NCI-H82 treated with DMSO at 0.1 percent for 48 hours (cell line): ENCODE measurements around the gene PROSER2.
"Not testable (repeated sequence)": the region's sequence is repeated elsewhere in the genome, so short reads cannot be mapped to it uniquely, and the experiment has no call there.

Source experiments
- DNase-seq: peaks from one replicate; lab custom pipeline; 2025; ENCODE audit not compliant: unreplicated experiment; lab: John Stamatoyannopoulos, UW

Gene PROSER2

GRCh38 chr10:11882646-11883375, 59.7 kb downstream of the PROSER2 start:
- DNase-seq: no peak

- DNase-seq: no peak
These were observed 61.7 kb downstream of the PROSER2 start for GRCh38 chr10:11884706-11885423.

- DNase-seq: no peak
These were observed 62.4 kb downstream of the PROSER2 start for GRCh38 chr10:11885437-11886137.

DNA sequence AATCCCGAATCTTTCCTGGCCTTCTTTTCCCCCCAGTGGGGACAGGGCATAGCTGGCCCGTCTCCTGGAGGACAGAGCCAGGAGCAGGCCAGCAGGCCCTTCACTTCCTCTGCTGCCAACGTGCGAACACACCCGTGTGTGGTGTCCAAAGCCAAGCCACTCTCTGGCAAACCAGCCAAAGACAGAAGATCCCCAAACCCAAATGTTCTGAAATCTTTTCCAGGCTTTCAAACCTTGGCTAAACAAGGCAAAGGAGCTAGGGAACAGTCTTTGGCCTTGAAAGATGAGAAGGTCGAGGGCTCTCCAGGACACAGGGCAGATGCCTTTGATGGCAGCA, 63.0 kb downstream of the PROSER2 start:
- no peak for DNase-seq

GRCh38 chr10:11886851-11887250, 63.7 kb downstream of the PROSER2 start:
- DNase-seq: no peak

DNA sequence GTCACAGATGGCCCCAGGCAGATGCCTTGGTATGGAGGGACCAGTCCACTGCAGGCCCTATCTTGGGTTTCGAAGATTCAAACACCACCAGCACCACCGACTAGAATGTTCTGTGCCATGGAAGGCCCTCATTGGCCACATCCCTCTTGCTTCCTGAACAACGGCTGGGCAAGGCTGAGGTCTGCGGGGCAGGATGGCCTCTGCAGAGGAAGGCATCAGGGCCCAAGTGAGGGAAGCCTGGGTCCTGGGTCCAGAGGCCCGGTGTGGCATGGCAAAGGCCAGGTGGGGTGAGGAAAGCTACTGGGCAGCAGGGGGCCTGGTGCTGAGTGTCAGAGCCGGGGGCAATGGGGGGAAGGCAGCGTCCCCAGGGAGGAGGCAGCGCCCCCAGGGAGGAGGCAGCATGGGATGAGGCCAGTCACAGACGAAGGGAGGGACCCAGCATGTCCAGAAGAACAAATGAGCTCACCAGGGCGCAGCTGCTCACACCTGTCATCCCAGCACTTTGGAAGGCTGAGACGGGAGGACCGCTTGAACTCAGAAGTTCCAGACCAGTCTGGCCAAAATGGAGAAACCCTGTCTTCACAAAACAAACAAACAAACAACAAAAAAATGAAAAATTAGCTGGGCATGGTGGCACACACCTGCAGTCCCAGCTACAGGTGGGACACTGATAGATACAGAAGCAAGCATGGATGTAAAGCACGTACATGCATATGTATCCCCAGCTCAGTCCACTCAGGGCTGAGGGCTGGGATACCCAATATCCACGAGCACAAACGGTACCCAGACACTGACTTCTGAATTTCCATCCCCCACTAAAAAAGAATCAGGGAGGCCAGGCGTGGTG, 64.4 kb downstream of the PROSER2 start:
- no peak for DNase-seq

DNA sequence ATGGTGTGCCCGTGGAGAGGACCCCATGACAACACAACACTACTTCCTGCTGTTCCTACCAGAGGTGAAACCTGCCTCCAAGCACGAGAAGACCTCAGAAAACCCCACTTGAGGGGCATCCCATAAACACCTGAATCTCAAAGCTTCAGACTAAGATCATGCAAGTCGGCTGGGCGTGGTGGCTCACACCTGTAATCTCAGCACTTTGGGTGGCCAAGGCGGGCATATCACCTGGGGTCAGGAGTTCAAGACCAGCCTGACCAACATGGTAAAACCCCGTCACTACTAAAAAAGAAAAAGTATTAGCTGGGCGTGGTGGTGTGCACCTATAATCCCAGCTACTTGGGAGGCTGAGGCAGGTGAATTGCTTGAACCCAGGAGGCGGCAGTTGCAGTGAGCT, 66.1 kb downstream of the PROSER2 start:
- DNase-seq: not testable (repeated sequence)

DNA sequence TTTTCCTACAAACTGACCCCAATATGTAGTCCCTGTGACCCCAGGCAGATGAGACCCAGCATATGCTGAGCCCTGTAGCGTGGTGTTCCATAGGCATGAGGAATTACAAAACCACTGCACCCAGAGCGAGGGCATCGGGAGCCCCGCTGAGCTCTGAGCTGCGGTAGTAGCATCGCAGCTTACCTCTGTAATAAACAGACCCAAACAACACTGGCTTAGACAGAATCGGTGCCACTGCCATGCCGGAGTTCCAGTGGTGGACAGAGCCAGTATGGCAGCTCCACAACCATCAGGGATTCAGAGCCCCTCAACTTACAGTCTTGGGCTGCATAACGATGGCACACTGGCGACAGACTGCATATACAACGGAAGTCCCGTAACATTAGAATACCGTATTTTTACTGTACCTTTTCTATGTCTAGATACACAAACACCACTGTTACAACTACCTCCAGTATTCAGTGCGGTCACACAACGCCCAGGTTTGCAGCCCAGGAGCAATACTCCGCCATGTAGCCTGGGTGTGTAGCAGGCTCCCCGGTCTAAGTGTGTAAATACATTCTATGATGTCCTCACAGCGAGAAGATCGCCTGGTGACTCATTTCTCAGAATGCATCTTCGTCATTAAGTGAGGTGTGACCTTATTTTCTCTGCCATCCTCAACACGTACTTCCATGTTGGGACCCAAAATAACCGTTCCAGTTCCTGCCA, 68.8 kb downstream of the PROSER2 start:
- no peak for DNase-seq

DNA sequence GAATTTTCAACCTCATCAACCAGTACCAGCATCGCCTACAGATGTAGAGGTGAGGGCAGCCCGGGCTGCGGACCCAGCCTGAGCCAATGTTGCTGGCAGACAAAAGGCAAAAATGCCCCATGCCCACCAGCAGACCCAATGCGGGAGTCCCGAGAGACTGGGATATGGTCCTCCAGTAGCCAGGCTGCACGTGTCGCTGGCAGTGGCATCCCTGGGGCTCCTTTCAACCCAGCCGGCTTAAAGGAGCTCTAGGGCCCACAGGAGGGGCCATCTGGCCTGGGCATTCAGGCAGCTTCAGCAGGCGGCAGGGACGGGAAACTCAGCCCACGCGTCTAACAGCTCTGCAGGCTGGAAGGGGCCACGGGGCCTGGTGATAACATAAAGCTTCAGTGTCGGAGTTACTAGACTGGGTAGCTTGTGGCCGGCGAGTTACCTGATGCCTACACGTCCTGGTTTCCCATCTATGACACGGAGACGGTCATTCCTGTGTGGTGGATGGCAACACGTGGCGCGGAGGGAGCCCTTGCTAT, 70.7 kb downstream of the PROSER2 start:
- DNase-seq: no peak

GRCh38 chr10:11894381-11895107, 71.4 kb downstream of the PROSER2 start:
- no peak for DNase-seq

DNA sequence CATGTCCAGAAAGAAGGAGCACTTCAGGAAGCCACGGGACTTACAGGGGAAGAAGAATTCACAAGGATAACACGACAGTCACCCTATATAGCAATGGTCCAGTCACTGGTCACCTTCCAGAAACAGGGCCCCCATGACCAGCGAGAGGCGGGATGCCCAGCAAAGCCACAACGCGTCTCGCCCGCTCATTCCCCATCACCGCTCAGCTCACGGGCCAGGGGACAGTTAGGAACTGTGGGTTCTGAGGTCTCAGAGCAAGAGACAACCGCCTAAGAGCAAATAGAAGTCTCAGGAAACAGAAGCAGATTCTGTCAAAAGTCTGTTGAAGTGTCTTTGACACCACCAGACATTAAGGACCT, 71.9 kb downstream of the PROSER2 start:
- DNase-seq: no peak

- DNase-seq: no peak
These were observed 72.4 kb downstream of the PROSER2 start for GRCh38 chr10:11895598-11895997.

GRCh38 chr10:11896549-11897200, 73.5 kb downstream of the PROSER2 start:
- no peak for DNase-seq

- no peak for DNase-seq
These were observed 74.8 kb downstream of the PROSER2 start for GRCh38 chr10:11898033-11898371.

- no peak for DNase-seq
These were observed 75.4 kb downstream of the PROSER2 start for GRCh38 chr10:11898372-11899066.

- no peak for DNase-seq
These were observed 76.1 kb downstream of the PROSER2 start for GRCh38 chr10:11899067-11899876.

DNA sequence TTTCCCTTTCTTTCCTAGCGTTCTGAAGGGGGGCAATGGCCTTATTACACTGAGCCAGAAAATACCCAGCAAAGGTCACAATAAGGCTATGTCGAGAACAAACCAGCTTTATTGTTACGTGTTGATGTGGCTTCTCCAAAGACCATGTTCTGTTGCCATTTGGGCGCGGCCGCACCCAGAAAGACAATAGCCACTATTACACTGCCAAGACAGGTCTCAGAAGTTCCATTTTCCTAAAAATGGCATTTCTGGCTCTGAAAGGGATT, 77.8 kb downstream of the PROSER2 start:
- no peak for DNase-seq

- DNase-seq: no peak
These were observed 78.3 kb downstream of the PROSER2 start for GRCh38 chr10:11901454-11901832.
